ENCODE data around the gene PTPRN2. TPM values are rescaled to one million over a fixed set of nuclear protein-coding genes. Genes with fewer than 3 reads are reported as not detected.

PTPRN2 gene
- total and polyA plus RNA-seq, 2 donors (not counting 3 experiments of a cell fraction or from before 2014, with no cell fraction given): 0.62 to 0.88 TPM

DNA sequence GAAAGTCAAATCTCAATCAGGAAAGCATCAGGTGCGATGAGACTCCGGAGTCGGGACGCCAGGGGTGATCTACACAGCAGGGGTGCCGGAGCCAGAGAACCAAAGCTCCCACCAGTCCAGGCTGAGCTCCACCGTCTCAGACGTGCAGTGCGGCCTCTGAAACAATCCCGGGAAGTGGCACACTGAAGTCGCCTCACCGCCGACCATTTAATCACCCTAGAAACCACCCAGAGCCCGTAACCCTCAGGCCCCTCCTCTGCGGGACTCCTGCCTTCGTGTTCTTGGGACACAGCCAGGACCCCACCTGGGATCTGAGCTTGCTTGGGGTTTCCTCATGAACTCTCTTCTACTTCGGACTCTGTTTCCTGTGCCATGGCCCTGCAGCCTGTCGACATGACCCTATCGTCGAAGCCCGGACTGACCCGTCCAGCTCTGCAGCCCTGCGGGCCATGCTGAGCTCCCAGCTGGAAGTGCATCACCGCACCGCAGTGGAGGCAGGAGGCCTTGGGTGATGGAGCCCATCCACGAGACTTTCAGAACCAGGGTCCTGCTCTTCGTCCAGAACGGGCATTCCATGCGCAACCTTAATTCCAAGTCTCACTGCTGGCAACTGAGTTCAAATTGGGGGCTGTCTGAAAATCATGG lies 266.4 kb downstream of the PTPRN2 start:
- no peak overlapping the region for H3K4me3 ChIP-seq (replicated peaks in 1 of 3; ENCODE audit: insufficient read depth in 1 of 3, low read depth in 1 of 3, low read length in 3 of 3)
- H3K79me2 ChIP-seq (ENCODE audit: control insufficient read depth, insufficient read depth, low read length): no peaks in the 10 kb centered on the region
- no peaks in the 10 kb centered on the region for H3K36me3 ChIP-seq (ENCODE audit: control insufficient read depth in 2 of 2, extremely low read depth in 1 of 2, insufficient read depth in 2 of 2, low read length in 2 of 2)
- no TSS peak for BruUV-seq (replicated peaks)
- dilution Hi-C loops (cut with MboI; ENCODE audit: extremely low pct_ligation_motif_present, low sequenced_read_pairs): no loop called here
- H3K9me3 ChIP-seq (replicated peaks; ENCODE audit: control insufficient read depth, insufficient read depth, low read length): peaks cover 5% of the 10 kb centered on the region
- H2AFZ ChIP-seq (ENCODE audit: low read depth, low read length): no peak overlapping the region
- POLR2A ChIA-PET: no interaction called here
- H3K9ac ChIP-seq (replicated peaks; ENCODE audit: extremely low read depth, insufficient read depth, low read length): no peak overlapping the region
- intact Hi-C loops (cut with micrococcal nuclease): no loop called here
- no peak overlapping the region for H3K27ac ChIP-seq (ENCODE audit: insufficient read depth, low read depth, low read length)
- TF ChIP-seq MYC (IDR thresholded peaks at IDR 0.05; ENCODE audit: low read depth, low read length) (no peak), FOS (IDR thresholded peaks at IDR 0.05; ENCODE audit: borderline replicate concordance, insufficient read depth, low read length) (no peak), EZH2 (IDR thresholded peaks at IDR 0.05; ENCODE audit: borderline replicate concordance, low read depth, low read length, severe bottlenecking) (no peak), POLR2AphosphoS5 (IDR thresholded peaks at IDR 0.05; ENCODE audit: insufficient read depth, low read depth, low read length) (no peak), JUN (IDR thresholded peaks at IDR 0.05; ENCODE audit: borderline replicate concordance, insufficient read depth, insufficient read length, low read depth) (no peak), GATA2 (IDR thresholded peaks at IDR 0.05; ENCODE audit: insufficient read depth, insufficient read length, low read depth, low read length) (no peak), POLR2A (IDR thresholded peaks at IDR 0.05; ENCODE audit: low read depth, low read length) (no peak)
- TF ChIP-seq, protein P1, sequence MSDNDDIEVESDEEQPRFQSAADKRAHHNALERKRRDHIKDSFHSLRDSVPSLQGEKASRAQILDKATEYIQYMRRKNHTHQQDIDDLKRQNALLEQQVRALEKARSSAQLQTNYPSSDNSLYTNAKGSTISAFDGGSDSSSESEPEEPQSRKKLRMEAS (IDR thresholded peaks at IDR 0.05; ENCODE audit: insufficient read depth, insufficient read length): no peak
- TF ChIP-seq, protein P2, sequence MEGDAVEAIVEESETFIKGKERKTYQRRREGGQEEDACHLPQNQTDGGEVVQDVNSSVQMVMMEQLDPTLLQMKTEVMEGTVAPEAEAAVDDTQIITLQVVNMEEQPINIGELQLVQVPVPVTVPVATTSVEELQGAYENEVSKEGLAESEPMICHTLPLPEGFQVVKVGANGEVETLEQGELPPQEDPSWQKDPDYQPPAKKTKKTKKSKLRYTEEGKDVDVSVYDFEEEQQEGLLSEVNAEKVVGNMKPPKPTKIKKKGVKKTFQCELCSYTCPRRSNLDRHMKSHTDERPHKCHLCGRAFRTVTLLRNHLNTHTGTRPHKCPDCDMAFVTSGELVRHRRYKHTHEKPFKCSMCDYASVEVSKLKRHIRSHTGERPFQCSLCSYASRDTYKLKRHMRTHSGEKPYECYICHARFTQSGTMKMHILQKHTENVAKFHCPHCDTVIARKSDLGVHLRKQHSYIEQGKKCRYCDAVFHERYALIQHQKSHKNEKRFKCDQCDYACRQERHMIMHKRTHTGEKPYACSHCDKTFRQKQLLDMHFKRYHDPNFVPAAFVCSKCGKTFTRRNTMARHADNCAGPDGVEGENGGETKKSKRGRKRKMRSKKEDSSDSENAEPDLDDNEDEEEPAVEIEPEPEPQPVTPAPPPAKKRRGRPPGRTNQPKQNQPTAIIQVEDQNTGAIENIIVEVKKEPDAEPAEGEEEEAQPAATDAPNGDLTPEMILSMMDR (IDR thresholded peaks at IDR 0.05; ENCODE audit: extremely low read depth in 1 of 2, insufficient read depth in 1 of 2, low read depth in 1 of 2, low read length in 2 of 2): no peak
- CTCF ChIA-PET: no interaction called here
- no peak overlapping the region for H3K4me2 ChIP-seq (ENCODE audit: insufficient read depth, low read length)
- FAIRE-seq (no peak), DNase-seq (ENCODE audit: low read depth, low spot score) (no peak)
- no peaks in the 10 kb centered on the region for H3K27me3 ChIP-seq (ENCODE audit: control insufficient read depth in 2 of 2, insufficient read depth in 2 of 2, low read length in 2 of 2)
- no peaks in the 10 kb centered on the region for H3K9me1 ChIP-seq (replicated peaks; ENCODE audit: control insufficient read depth, extremely low read depth, insufficient read depth, low read length)
- no peaks in the 10 kb centered on the region for H4K20me1 ChIP-seq (replicated peaks; ENCODE audit: control insufficient read depth, extremely low read depth, insufficient read depth, low read length)
- no peaks in the 10 kb centered on the region for H3K4me1 ChIP-seq (ENCODE audit: control insufficient read depth, extremely low read depth, insufficient read depth, low read length)

Measured in endothelial cell of umbilical vein (primary cell).